ENCODE measurements around the gene SMCP.

The SMCP gene

DNA sequence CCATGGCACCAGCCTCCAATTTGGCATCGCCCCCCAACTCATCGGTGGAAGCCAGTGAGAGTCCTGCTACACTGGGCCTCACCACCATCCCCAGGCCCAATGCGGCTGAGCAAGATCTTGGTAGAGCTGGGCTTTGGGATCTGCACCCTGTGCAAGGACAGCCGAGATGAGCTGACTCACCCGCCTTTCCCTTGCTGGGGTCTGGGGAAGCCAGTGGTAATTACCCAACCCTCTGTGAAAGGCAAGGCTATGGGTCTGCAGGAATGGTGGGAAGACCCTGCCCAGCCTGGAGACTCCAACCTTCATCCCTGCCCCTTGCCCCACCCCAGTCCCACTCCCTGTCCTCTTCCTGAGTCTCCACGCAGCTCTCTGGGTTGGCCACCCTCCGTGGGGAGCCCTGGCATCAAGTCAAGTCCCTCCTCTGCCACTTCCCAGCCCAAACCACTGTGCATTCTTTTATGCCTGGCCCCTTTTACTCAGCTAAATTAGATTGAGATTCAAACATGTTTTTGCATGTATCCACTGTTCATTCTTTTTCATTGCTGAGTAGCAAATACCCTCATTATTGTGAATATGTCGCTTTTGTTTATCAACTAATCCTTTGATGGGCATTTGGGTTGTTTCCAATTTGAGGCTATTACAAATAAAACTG, 8.8 kb downstream of the SMCP start:
- DNase-seq, result no peak

DNA sequence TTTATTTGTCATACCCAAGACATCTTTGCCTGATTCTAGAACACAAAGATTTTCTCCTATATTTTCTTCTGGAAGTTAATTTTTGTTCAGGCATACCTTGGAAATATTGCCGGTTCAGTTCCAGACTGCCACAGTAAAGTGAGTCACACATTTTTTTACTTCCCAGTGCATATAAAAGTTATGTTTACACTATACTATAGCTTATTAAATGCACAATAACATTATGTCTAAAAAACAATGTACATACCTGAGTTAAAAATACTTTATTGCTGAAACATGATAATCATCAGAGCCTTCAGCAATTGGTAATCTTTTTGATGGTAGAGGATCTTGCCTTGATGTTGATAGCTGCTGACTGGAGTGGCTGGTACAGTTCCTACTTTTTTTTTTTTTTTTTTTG, 10.0 kb downstream of the SMCP start:
- DNase-seq, result no peak

DNA sequence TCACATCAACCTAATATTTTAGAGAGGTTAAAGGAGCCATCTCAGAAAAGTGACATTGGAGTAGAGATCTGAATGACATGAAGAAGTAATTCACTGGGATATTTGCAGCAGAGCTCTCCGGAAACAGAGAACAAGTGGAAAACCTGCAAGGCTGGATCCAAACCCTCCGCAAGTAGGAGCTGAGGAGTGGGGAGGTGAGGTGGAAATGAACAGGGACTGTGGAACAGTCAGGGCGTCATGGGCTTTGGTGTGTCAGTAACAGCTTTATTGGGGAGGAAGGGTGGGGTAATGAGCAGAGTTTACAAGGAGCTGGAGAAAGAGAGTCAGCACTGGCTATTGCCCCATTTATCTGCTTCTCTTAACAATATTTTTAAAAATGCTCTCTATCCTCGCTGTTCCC, 20.9 kb downstream of the SMCP start:
- no peak for DNase-seq

DNA sequence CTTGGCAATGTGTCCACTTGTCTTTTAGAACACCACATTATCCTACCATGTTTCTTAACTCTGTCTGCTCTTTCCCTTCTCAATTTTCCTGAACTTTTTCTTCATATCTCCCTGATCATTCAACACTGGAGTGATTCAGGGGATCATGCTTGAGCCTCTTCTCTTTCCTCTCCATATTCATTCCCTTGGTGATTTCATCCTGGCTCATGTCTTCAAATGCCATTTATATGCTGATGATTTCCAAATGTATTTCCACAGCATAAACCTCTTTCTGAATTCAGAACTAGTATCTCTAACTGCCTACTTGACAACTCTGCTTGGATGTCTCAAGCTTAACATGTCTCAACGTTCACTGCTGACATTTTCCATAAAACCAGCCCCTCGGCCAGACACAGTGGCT, 21.8 kb downstream of the SMCP start:
- no peak for DNase-seq

DNA sequence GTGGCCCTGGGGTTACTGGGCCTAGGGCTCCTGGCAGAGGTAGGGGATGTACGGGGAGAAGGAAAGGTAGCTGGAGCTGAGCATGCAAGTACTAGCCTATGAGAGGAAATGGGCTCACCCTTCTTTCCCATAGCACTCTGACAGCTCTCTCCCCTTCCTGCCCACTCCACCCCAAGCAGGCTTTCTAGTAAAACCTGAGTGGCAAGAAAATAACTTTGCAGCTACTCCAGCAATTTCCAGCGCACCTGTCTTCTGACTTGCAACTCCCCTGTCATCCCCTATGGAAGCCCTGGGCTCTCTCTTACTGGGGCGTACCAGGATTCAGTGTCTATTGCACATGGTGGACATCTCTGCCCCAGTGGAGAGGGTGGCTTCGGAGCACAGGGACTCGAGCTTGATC, 23.5 kb downstream of the SMCP start:
- DNase-seq, result no peak

DNA sequence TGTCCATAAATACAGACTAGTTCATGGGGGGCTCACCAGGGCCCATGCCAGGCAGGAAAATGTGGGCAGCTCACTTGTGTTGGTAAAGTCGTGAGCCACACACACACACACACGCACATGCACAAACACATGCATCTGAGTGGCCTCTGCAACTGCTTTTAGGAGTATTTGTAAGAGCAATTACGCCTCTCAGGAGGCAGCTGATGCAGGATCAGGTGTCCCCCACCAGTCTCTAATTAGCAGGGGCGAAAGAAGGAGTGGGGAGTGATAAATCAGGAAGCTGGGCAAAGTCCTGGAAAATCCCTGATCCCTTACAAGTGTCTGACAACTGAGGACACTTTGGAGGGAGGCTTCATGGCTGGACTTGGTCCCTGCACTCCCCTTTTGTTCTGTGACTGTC, 24.5 kb downstream of the SMCP start:
- DNase-seq, result no peak

DNA sequence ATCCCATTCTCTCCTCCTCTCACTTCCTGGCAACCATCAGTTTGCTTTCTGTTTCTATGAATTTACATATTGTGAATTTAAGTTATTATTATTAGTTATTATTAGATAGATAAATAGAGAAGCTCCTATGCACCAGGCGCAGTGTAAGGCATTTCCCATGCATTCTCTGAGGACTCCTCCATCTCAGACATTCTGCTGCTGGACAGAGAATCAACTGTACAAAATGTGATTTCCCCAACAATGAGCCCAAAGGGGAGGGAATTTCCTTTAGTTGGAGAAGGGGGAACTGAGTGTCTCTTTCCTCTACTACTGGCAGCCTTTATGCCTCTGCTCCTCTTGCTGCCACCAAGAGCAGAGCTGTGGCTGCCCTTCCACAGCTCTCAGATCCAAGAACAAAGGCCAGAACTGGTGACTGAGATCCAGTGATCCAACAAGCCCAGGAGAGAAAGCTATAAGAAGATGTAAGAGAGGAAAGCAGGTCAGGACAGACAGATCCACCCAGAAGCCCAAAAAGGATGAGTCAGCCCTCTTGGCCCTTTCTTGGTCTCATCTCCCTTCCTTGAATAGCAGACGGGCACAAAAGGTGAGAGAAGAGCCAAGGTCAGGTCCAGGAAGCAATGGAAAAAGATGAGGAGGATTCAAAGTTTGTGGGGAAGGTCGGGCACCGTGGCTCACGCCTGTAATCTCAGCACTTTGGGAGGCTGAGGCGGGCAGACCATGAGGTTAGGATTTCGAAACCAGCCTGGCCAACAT, 26.7 kb downstream of the SMCP start:
- DNase-seq, result no peak

DNA sequence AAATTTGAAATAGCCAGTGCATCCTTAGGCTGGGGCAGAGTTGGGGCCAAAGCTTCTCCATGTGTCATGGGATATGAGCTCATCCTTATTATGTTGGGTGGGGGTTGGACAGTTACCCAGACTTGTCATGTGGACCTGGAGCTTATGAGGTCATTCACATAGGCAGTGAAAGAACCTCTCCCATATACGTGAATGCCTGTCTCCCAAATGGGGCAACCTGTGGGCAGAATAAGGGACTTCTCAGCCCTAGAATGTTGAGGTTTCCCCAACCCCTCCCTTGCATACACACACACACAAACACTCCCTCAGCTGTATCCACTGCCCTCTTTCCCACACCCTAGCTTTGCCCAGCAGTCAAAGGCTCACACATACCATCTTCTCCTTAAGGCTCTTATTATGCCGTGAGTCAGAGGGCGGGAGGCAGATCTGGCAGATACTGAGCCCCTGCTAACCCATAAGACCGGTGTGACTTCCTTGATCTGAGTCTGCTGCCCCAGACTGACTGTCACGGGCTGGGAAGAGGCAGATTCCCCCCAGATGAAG, 28.0 kb downstream of the SMCP start:
- DNase-seq, result no peak

DNA sequence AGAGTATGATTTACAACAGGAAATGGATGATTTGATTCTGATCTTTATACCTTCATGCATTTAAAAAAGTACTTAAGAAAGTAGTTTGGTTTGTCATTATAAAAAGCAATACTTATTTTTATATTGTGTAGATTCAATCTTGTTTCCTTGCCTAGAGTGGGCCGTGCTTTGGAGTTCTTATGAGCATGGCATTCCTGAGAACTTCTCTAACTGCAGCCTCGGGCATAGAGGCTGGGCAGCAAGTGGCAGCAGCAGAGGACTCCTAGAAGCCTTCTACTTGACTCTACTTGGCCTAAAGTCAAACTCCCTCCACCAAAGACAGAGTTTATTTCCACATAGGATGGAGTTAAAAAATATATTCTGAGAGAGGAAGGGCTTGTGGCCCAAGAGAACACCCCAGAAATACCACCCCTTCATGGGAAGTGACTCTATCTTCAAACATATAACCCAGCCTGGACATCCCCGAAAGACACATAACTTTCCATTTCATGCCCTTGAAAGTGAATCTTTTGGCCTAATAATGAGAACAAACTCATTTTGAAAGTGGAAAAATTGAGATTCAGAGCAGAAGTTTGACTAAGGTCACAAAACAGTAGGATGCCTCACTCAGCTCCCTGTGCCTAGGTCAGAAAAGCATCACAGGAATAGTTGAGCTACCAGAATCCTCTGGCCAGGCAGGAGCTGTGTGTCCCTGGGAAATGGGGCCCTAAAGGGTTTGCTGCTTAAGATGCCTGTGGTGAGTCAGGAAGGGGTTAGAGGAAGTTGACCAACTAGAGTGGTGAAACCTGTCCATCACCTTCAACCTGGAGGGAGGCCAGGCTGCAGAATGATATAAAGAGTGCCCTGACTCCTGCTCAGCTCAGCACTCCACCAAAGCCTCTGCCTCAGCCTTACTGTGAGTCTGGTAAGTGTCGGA, 29.8 kb downstream of the SMCP start, which contains the start of gene IVL:
Gene IVL (plus strand): TSS at position 861 of the 916 bp plus-strand sequence. CDS start 1,252 bp downstream, outside the sequence.
- no peak for DNase-seq

DNA sequence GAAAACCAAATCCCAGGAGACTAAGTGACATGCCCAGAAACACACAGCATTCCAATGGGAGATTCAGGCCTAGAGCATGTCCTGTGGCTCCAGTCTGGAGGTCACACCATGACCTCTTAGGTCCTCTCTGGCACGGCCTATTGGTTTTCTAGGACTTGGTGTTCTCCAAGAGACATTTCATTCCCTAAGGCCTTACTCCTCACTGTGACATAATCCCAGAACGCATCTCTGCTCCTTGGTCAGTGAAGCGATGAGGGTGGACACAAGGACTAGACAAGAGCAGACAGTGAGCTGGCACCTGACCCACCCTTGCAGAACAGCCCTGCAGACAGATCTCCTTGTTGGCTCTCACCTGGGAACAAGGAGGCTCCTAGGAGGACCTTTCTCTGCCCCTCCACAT, 31.1 kb downstream of the SMCP start:
- no peak for DNase-seq

DNA sequence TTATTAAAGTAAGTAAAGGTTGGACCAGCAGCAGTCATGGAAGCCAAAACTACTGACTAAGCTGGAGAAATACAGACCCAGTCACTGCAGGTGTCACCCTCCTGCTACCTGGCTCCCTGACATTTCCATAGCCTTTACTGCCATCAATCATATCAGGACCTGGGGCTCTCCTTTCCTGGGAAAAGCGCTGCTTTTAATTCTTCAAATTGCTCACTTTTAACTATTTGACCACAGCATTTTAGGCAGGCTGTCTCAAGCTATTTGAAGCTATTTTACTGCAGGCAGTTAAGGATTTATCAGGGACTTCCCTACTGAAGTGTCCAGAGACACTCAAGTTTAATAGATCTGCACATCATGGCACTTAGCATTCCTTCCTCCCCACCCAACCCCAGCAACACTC, 34.3 kb downstream of the SMCP start:
- DNase-seq, result no peak

DNA sequence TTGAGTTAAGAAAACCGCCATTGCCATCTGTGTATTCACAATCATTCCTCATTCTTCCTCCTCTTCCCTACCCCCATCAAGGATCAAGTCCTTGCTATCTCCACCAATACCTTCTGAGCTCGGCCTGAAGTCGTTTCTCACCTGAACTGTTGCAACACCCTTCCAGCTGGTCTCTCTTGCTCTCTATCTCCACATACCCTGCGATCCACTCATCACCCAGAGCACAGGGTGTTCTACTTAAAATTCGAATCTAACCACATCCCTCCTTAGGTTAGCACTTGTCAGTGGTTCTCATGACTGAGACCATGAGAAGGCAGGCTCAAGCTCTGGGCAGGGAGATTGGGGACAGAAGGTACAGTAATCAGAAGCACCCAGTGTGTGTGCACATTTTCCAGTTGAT, 34.8 kb downstream of the SMCP start:
- no peak for DNase-seq

DNA sequence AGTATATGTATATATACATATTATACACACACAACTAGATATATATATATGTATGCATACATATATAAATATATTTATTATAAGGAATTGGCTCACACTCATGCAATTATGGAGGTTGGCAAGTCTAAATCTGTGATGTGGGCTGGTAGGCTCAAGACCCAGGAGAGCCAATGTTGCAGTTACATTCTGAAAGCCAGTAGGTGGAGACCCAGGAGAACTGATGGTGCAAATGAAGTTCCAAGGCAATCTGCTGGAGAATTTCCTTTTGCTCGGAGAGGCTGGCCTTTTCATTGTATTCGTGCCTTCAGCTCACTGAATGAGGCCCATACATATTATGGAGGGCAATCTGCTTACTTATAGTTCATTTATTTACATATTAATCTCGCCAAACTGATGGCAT, 39.7 kb downstream of the SMCP start:
- DNase-seq, result peak; percentile 31

DNA sequence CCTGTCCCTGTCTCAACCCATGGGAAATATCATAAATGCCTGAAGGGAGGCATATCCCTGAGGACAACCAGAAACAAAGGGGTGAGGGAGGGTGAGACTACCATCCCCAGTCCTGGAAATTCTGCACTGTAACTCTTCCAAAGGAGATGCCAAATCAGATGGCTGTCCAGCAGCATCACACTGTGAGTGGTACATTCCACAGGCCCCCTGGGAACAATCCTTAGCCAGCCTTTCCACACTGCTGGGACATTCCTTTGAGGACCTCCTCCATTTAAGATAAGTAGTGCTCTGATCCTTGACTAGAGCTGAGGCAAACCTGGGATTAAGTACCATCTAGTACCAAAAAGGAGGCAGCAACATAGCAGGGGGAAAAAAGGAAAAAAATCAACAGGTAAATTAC, 40.9 kb downstream of the SMCP start:
- no peak for DNase-seq

DNA sequence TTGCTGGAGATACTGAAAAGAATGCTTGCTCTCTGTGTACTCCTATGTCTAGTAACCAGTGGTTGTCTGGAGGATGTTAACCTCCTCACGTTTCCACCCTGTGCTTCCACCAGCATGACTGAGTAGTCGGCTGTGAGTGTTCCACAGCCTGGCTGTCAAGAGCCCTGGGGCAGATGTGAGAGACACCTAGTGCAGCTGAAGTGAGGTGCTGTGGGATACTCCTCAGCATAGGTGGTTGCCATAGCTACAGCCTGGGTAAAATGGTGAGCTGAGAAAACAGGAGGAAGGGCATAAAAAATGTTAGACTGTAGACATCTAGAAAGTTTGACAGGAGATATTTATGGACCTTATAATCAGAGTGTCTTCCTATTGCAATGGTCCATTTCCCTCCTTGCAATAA, 46.1 kb downstream of the SMCP start:
- peak; percentile 17 for DNase-seq

DNA sequence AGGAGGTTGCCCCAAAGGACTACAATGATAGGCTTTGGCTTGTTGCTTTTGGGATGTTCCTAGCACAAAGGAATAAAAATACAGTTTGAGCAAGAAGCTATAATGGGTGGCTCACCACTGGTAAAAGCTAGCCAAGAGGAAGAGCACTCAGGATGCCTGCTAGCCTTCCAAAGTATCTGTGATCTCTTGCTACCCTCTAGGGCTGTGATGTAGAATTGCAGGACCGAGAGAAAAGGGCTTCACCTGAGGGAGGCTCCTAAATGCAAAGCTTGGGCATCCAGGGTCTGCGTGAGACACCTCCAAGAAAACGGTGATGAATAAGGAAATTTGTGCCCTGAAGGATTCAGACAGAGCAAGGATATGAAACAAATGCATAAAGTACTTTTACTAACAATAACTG, 48.0 kb downstream of the SMCP start:
- peak; percentile 29 for DNase-seq

DNA sequence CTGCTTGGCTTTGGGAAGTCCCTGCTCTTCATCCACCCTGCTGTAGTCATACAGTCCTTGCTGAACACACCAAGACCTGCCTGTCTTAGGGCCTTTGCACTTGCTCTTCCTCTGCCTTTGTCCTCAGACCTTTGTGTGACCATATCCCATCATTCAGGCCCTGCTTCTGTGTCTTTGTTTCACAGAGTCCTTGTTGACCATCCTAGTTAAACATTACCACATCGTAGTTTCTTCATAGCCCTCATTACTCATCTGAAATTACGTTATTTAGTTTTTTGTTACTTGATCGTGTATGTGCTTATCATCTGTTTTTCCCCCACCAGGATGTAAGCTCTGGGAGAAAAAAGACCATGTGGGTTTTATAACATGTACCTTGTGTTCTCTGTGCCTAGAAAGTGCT, 50.5 kb downstream of the SMCP start:
- DNase-seq, result peak; percentile 26

DNA sequence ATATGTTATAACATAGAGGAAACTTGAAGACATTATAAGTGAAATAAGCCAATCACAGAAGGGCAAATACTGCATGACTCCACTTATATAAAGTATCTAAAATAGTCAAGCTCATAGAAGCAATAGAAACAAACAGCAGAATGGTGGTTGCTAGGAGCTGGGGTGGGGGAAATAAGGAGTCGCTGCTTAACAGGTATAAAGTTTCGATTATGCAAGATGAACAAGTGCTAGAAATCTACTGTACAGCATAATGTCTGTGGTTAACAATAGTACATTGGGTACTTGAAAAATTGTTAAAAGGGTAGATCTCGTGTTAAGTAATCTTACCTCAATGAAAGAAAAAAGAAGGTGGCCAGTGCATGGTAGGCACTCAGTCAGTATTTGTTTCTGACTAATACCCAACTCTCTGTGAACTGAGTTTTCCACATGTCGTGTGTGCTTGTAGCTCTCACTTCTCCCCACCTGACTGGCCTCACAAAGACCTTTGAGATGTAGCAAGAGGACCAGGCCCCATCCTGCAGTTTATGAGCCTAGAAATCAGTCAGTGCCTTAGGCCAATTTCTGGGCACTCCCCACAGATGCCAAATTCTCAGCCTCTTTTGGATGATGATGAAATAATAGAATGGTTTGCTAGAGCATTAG, 54.2 kb downstream of the SMCP start:
- no peak for DNase-seq

DNA sequence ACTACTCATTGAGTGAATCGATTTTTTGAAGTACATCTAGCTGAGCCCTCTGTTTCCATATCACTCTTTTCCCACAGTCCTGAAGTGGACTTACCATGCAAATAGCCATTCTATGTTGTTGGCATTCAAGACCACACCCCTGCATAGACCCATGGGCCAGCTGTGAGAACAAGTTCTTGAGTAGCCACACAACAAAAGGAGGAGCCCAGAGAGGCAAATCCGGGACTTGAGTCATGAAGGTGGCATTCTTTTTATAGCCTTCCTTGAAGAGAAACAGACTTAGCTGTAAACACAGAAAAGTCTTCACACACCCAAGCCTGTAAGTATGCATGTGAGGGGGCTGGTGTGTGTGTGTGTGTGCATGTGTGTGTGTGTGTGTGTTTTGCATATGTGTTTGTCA, 55.1 kb downstream of the SMCP start:
- DNase-seq, result no peak
